ENCODE data around the gene EMC1. TPM values are rescaled to one million over a fixed set of nuclear protein-coding genes. Genes with fewer than 3 reads are reported as not detected.

The EMC1 gene
- total RNA-seq, 1 donor from 2014 or later, result 63.9 TPM

DNA sequence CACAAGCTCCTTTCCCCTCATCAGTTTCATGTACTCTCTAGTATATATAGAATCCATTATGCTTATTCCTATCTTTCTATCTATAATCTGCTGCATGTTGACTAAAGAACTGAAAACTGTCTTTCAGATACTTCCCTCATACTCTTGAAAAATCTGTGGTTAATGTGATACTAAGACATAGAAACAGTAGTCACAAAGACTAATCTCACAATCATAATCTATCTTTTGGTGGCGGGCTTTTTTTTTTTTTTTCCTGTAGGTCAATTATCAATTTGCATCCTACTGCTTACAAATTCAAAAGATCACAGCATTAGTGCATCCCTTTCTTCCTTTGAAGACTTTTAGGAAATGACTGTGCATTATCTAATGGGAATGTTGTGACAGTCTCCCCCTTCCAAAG, 45.9 kb downstream of the EMC1 start:
- no peak for DNase-seq (ENCODE audit: low spot score)
- no peak overlapping the region for H3K4me3 Mint-ChIP-seq
- H3K9me3 Mint-ChIP-seq, result no peaks in the 10 kb centered on the region
- no peaks in the 10 kb centered on the region for H3K27me3 Mint-ChIP-seq (ENCODE audit: insufficient read depth)
- peaks cover 23% of the 10 kb centered on the region for H3K36me3 Mint-ChIP-seq (ENCODE audit: low read depth)
- H3K4me1 Mint-ChIP-seq (ENCODE audit: low read depth), result peaks cover 47% of the 10 kb centered on the region
- intact Hi-C loops (cut with micrococcal nuclease), result loop anchor here (1.0 to 5.0 kb wide), 3 partner anchors 19 to 279 kb away; no protein-coding TSS in a partner anchor
- H3K27ac Mint-ChIP-seq, result peak overlapping the region; percentile 52

DNA sequence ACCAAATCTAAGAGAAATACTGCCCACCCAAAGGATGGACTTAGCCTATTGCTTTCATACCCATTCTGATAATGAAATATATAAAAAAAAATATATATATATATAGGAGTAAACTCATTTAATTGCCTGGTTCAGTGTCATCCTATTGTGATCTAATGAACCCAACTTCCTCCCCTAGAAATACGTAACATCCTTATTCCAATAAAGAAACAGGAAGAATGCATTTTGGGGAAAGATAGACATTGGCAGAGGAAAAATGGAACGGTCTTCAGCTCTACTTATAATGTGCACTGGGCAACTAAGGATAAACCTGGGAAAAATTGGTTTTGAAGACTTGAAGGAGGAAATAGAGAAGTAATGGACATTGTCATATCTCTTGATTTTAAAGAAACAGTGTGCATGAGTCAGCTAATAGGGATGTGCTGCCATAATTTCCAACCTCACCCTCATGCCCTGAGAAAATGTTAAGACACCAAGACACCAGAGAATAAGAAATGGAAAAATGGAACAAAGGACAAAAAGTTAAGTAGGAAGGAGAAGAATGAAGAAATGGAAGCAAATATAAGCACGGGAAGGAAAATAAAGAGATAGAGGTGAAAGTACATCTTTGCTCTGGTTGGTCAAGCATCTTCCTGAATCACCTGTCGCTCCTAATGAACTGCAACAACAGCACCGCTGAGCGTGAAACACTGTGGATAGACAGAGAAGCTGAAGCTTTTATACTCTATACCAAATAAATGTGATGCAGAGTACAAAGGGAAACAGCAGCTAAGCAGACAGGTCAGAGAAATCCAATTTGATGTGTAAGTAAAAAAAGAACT, 46.7 kb downstream of the EMC1 start:
- H3K27ac Mint-ChIP-seq, result peak overlapping the region; percentile 1
- H3K4me3 Mint-ChIP-seq, result no peak overlapping the region
- no peaks in the 10 kb centered on the region for H3K9me3 Mint-ChIP-seq
- DNase-seq (ENCODE audit: low spot score), result no peak
- no peaks in the 10 kb centered on the region for H3K27me3 Mint-ChIP-seq (ENCODE audit: insufficient read depth)
- peaks cover 47% of the 10 kb centered on the region for H3K4me1 Mint-ChIP-seq (ENCODE audit: low read depth)
- intact Hi-C loops (cut with micrococcal nuclease), result loop anchor here (1.0 to 5.0 kb wide), 3 partner anchors 18 to 278 kb away; no protein-coding TSS in a partner anchor
- H3K36me3 Mint-ChIP-seq (ENCODE audit: low read depth), result peaks cover 25% of the 10 kb centered on the region

DNA sequence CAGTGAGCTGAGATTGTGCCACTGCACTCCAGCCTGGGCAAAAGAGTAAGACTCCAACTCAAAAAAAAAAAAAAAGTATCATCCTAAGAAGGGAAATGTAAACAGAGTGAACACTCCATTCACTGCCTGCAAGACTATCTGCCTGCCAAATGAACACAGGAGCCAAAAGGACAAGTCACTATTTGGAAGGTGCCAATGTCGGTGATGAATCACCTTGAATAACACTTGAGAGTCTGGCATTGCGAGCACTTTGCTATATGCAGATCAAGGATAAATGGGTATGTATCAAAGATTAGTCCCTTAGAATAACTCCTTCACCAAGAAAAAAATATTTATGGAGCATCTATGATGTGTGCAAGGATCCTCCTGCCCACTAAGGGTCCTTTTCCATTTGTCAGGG, 47.9 kb downstream of the EMC1 start:
- no peak for DNase-seq (ENCODE audit: low spot score)
- H3K4me3 Mint-ChIP-seq, result no peak overlapping the region
- intact Hi-C loops (cut with micrococcal nuclease), result no loop called here
- H3K4me1 Mint-ChIP-seq (ENCODE audit: low read depth), result peaks cover 38% of the 10 kb centered on the region
- H3K9me3 Mint-ChIP-seq, result no peaks in the 10 kb centered on the region
- H3K36me3 Mint-ChIP-seq (ENCODE audit: low read depth), result peaks cover 25% of the 10 kb centered on the region
- no peaks in the 10 kb centered on the region for H3K27me3 Mint-ChIP-seq (ENCODE audit: insufficient read depth)
- H3K27ac Mint-ChIP-seq, result no peak overlapping the region

DNA sequence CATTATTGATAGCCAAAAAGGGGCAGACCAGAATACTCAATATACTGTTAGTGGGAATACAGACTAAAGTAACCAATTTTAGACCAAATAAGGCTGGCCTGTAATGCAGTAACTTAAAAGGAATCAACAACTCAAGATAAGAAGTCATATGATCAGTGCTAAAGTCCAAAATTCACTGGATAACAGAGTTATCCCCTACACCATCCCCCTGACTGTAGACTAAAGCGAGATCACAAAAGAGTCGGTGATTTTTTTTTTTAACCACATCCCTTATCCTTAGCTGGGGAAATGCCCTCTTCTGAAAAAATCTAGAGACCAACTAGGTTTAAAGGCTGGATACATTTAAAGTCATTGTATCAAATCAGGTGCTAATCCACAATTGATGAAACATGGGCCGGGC, 48.9 kb downstream of the EMC1 start:
- Mint-ChIP-seq H3K4me1 (ENCODE audit: low read depth) (peaks cover 38% of the 10 kb centered on the region), H3K27ac (peak overlapping the region; percentile 10), H3K36me3 (ENCODE audit: low read depth) (peaks cover 30% of the 10 kb centered on the region), H3K27me3 (ENCODE audit: insufficient read depth) (no peaks in the 10 kb centered on the region), H3K4me3 (no peak overlapping the region), H3K9me3 (no peaks in the 10 kb centered on the region)
- intact Hi-C loops (cut with micrococcal nuclease), result no loop called here
- DNase-seq (ENCODE audit: low spot score), result no peak

DNA sequence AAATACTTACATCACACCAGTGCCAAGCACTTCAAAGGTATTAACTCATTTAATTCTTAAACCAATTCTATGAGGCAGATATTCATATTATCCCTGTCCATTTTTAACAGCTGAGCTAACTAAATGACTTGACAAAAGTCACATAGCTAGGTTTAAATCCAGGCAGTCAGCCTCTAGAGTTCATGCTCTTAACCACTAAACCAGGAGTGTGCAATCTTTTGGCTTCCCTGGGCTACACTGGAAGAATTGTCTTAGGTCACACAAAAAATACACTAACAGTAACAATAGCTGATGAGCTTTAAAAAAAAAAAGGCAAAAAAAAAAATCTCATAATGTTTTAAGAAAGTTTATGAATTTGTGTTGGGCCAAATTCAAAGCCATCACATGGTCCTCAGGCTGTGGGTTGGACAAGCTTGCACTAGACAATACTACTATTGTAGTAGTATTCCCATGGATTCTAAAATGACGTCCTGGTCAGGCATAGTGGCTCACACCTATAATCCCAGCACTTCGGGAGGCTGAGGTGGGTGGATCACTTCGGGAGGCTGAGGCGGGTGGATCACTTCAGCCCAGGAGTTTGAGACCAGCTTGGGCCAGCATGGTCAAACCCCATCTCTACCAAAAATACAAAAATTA, 51.2 kb downstream of the EMC1 start:
- H3K4me3 Mint-ChIP-seq, result no peak overlapping the region
- H3K9me3 Mint-ChIP-seq, result no peaks in the 10 kb centered on the region
- peaks cover 22% of the 10 kb centered on the region for H3K4me1 Mint-ChIP-seq (ENCODE audit: low read depth)
- no peak overlapping the region for H3K27ac Mint-ChIP-seq
- peaks cover 43% of the 10 kb centered on the region for H3K36me3 Mint-ChIP-seq (ENCODE audit: low read depth)
- no peak for DNase-seq (ENCODE audit: low spot score)
- intact Hi-C loops (cut with micrococcal nuclease), result no loop called here
- H3K27me3 Mint-ChIP-seq (ENCODE audit: insufficient read depth), result no peaks in the 10 kb centered on the region

DNA sequence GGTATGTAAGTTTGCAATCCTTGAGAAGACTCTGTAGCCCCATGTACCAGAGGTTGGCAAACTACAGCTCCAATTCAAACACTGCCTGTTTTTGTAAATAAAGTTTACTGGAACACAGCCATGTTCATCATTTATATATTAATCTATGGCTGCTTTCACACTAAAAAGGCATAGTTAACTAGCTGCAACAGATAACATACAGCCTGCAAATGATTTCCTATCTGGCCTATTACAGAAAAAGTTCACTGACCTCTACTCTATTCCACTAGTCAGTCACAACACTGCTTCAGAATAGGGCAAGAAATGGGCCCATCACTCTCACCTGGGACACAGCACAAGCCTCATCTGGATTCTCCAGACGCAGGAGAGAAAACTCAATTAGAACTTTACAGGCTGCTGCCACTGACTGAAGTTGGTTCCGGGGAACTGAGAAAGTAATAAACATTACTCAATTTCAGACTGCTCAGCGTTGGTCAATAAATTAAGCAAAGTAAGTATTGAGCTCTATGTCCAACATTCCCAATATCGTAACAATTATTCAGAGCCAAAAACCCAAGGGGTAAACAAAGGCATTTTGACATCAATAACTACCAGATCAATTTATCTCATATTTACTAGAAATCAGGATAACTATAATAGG, 51.9 kb downstream of the EMC1 start:
- DNase-seq (ENCODE audit: low spot score), result no peak
- peaks cover 16% of the 10 kb centered on the region for H3K4me1 Mint-ChIP-seq (ENCODE audit: low read depth)
- no peaks in the 10 kb centered on the region for H3K9me3 Mint-ChIP-seq
- H3K27me3 Mint-ChIP-seq (ENCODE audit: insufficient read depth), result no peaks in the 10 kb centered on the region
- no peak overlapping the region for H3K27ac Mint-ChIP-seq
- intact Hi-C loops (cut with micrococcal nuclease), result no loop called here
- peaks cover 42% of the 10 kb centered on the region for H3K36me3 Mint-ChIP-seq (ENCODE audit: low read depth)
- H3K4me3 Mint-ChIP-seq, result no peak overlapping the region

DNA sequence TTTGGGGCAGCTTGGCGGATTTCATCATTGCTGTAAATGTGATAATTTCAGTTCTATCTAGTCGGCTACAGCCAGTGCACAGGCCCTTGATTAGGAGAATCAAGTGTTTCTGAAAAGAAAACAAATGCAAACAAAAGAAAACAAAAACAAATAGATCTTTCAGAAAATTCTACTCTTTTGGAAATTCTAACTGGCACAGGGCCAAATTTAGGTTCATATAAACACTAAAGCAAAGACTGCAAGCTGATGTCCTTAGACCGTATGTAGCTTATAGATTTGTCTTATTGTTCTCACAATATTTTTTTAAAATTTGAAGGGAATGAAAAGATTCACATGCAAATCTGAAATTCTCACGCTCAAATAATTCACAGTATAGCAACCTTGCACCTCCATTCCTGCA, 52.5 kb downstream of the EMC1 start:
- intact Hi-C loops (cut with micrococcal nuclease), result no loop called here
- DNase-seq (ENCODE audit: low spot score), result no peak
- peaks cover 45% of the 10 kb centered on the region for H3K36me3 Mint-ChIP-seq (ENCODE audit: low read depth)
- H3K9me3 Mint-ChIP-seq, result no peaks in the 10 kb centered on the region
- H3K4me1 Mint-ChIP-seq (ENCODE audit: low read depth), result peaks cover 11% of the 10 kb centered on the region
- H3K27ac Mint-ChIP-seq, result no peak overlapping the region
- no peak overlapping the region for H3K4me3 Mint-ChIP-seq
- no peaks in the 10 kb centered on the region for H3K27me3 Mint-ChIP-seq (ENCODE audit: insufficient read depth)

DNA sequence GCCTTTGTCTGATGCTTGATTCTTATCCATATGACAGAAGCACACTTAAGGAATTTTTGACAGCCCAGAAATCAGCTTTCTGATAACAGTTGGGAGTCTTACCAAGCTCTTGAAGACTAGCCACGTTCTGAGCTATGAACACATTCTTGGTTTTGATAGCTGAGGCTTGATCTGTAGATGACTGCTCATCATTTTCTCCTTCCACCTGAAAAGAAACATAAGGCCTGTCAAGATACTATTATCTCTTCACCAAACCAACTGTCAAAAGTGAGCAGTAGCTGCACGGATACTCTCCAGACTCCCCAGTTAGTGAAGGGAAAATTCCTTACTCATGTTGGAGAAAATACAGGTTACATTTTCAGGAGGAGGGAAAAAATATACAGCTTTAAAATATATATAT, 53.5 kb downstream of the EMC1 start:
- peaks cover 18% of the 10 kb centered on the region for H3K4me1 Mint-ChIP-seq (ENCODE audit: low read depth)
- intact Hi-C loops (cut with micrococcal nuclease), result no loop called here
- H3K4me3 Mint-ChIP-seq, result no peak overlapping the region
- H3K36me3 Mint-ChIP-seq (ENCODE audit: low read depth), result peaks cover 55% of the 10 kb centered on the region
- no peak for DNase-seq (ENCODE audit: low spot score)
- H3K9me3 Mint-ChIP-seq, result no peaks in the 10 kb centered on the region
- no peaks in the 10 kb centered on the region for H3K27me3 Mint-ChIP-seq (ENCODE audit: insufficient read depth)
- no peak overlapping the region for H3K27ac Mint-ChIP-seq

DNA sequence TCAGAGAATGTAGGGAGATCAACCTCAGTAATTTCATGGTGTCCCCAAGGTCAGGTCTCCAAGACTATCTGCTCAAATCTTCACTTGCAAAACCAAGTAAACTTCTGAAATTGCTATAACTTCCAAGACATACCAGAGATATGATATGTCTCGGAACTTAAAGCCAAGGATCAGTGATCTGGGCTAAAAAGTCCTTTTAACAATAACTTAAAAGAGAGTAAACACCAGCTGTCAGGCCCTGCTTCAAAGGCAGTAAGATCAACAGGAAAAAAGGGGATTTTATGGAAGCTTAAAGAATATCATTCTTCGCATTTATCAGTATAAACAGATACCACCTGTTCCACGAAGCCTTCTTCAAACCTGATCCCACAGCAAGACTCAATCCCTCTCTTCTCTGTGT, 55.0 kb downstream of the EMC1 start:
- Mint-ChIP-seq H3K27ac (peak overlapping the region; percentile 14), H3K4me3 (no peak overlapping the region), H3K27me3 (ENCODE audit: insufficient read depth) (no peaks in the 10 kb centered on the region), H3K9me3 (no peaks in the 10 kb centered on the region), H3K36me3 (ENCODE audit: low read depth) (peaks cover 66% of the 10 kb centered on the region), H3K4me1 (ENCODE audit: low read depth) (peaks cover 9% of the 10 kb centered on the region)
- intact Hi-C loops (cut with micrococcal nuclease), result no loop called here
- DNase-seq (ENCODE audit: low spot score), result no peak

DNA sequence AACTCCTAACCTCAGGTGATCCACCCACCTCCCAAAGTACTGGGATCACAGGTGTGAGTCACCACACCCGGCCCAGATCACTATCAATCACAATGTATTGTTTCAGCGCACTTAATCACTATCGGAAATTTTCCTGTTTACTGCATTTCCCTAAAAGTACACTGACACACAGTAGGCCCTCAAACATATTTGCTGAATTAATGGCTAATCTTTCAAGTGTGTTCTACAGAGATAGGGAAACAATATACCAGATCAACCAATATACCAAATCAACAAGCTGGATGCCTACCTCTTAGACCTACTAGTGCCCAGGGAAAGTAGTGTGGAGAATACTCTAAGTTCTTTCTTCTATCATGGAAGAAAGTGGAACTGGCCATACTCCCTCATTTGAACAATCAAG, 58.3 kb downstream of the EMC1 start:
- Mint-ChIP-seq H3K36me3 (ENCODE audit: low read depth) (peaks cover 63% of the 10 kb centered on the region), H3K27ac (peak overlapping the region; percentile 49), H3K4me1 (ENCODE audit: low read depth) (peaks cover 9% of the 10 kb centered on the region), H3K4me3 (no peak overlapping the region), H3K9me3 (no peaks in the 10 kb centered on the region), H3K27me3 (ENCODE audit: insufficient read depth) (no peaks in the 10 kb centered on the region)
- DNase-seq (ENCODE audit: low spot score), result no peak
- intact Hi-C loops (cut with micrococcal nuclease), result no loop called here

DNA sequence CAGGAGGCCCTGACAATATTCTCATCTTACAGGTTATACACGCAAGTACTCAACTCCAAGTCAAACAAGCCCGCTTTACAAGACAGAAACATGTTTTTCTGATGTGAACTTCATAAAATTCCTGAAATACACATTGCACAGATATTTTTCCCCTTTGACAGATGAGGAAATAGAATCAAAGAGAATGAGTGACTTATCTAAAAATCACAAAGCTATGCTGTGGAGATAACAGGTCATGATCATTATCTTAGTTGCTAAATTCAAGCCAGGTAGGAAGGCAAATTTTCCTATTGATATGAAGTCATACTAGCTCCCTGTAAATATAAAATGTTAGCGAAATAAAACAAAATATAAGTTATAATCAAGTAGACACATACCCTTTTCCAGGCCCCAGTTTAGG, 59.5 kb downstream of the EMC1 start:
- no peaks in the 10 kb centered on the region for H3K9me3 Mint-ChIP-seq
- intact Hi-C loops (cut with micrococcal nuclease), result no loop called here
- peaks cover 10% of the 10 kb centered on the region for H3K4me1 Mint-ChIP-seq (ENCODE audit: low read depth)
- no peak for DNase-seq (ENCODE audit: low spot score)
- no peaks in the 10 kb centered on the region for H3K27me3 Mint-ChIP-seq (ENCODE audit: insufficient read depth)
- H3K36me3 Mint-ChIP-seq (ENCODE audit: low read depth), result peaks cover 62% of the 10 kb centered on the region
- no peak overlapping the region for H3K27ac Mint-ChIP-seq
- H3K4me3 Mint-ChIP-seq, result no peak overlapping the region

DNA sequence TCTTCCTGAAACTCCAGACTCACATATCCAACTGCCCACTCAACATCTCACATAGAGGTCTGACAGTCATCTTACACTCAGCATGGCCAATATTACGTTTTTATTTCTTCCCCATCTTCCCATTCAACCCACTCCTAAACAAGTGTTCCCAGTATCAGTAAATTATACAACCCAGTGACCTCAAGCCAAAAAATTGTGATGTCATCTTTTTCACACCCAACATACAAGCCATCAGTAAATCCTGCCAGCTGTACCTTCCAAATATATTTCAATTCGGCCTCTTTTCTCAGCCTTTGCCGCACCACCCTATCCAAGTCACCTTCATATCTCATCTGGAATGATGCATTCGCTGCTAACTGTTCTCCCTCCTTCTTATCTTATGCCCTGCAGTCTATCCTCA, 60.9 kb downstream of the EMC1 start:
- intact Hi-C loops (cut with micrococcal nuclease), result no loop called here
- no peak for DNase-seq (ENCODE audit: low spot score)
- Mint-ChIP-seq H3K27me3 (ENCODE audit: insufficient read depth) (no peaks in the 10 kb centered on the region), H3K4me1 (ENCODE audit: low read depth) (peaks cover 22% of the 10 kb centered on the region), H3K27ac (no peak overlapping the region), H3K36me3 (ENCODE audit: low read depth) (peaks cover 63% of the 10 kb centered on the region), H3K4me3 (no peak overlapping the region), H3K9me3 (no peaks in the 10 kb centered on the region)

DNA sequence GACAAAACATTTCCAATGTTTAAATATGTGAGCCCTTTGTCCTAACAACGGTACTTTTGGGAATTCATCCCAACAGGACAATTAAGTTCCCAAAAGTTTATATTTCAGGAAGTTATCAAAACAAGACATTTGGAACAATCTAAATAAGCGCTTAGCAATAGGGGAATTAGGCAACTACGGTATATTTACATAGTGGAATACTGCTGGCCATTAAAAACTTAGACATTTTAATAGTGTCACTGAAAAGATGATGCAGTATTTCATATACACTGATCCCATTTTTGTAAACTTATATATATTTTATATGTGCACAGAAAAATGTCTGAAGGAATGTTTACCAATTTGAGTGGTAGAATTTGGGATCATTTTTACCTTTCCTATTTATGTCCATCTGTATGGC, 62.1 kb downstream of the EMC1 start:
- no peaks in the 10 kb centered on the region for H3K27me3 Mint-ChIP-seq (ENCODE audit: insufficient read depth)
- peaks cover 70% of the 10 kb centered on the region for H3K36me3 Mint-ChIP-seq (ENCODE audit: low read depth)
- intact Hi-C loops (cut with micrococcal nuclease), result no loop called here
- no peak for DNase-seq (ENCODE audit: low spot score)
- H3K27ac Mint-ChIP-seq, result no peak overlapping the region
- H3K4me3 Mint-ChIP-seq, result no peak overlapping the region
- no peaks in the 10 kb centered on the region for H3K9me3 Mint-ChIP-seq
- H3K4me1 Mint-ChIP-seq (ENCODE audit: low read depth), result peaks cover 22% of the 10 kb centered on the region

All from activated T-helper 1 cell treated with anti-CD3 and anti-CD28 coated beads, Interleukin-12 subunit alpha, Interleukin-12 subunit beta, Interleukin-2, Interleukin-4 antibody, amounts not matched to agents 30 ng/mL and 10 ng/mL and 1 ng/mL, durations not matched to agents 14 hours and 24 hours and 36 hours (primary cell).